Parathyroid adenoma (tissue), 2 donors: Measurements from ENCODE around the gene NRM.
"Not testable (repeated sequence)": the region's sequence is repeated elsewhere in the genome, so short reads cannot be mapped to it uniquely, and the experiment has no call there.

ENCODE experiments used
- H2AFZ ChIP-seq: fragments of 300-600 bp; sonication (generic); one replicate; pipeline ENCODE4 v1.7.0; 2017; ENCODE audit warnings: antibody characterized with exemption, mild to moderate bottlenecking
- H3K27ac ChIP-seq: fragments of 300-600 bp; sonication (generic); one replicate; pipeline ENCODE4 v1.7.0; 2017
- H3K27me3 ChIP-seq: fragments of 300-600 bp; sonication (generic); one replicate; pipeline ENCODE4 v1.7.0; 2017; ENCODE audit warnings: low read length; ENCODE audit not compliant: control insufficient read depth, insufficient read depth
- H3K36me3 ChIP-seq: fragments of 300-600 bp; sonication (generic); one replicate; pipeline ENCODE4 v1.7.0; 2017; ENCODE audit warnings: low read length; ENCODE audit not compliant: control insufficient read depth, insufficient read depth
- H3K4me1 ChIP-seq: fragments of 300-600 bp; sonication (generic); one replicate; pipeline ENCODE4 v1.7.0; 2017; ENCODE audit warnings: control low read depth
- H3K4me2 ChIP-seq: fragments of 300-600 bp; sonication (generic); one replicate; pipeline ENCODE4 v1.7.0; 2017; ENCODE audit warnings: low read length
- H3K4me3 ChIP-seq: fragments of 300-600 bp; sonication (generic); one replicate; pipeline ENCODE4 v1.7.0; 2017; ENCODE audit warnings: low read depth, low read length
- H3K79me2 ChIP-seq: fragments of 300-600 bp; sonication (generic); one replicate; pipeline ENCODE4 v1.7.0; 2017; ENCODE audit warnings: control low read depth
- H3K9ac ChIP-seq: fragments of 300-600 bp; sonication (generic); one replicate; pipeline ENCODE4 v1.7.0; 2017; ENCODE audit warnings: mild to moderate bottlenecking
- H3K9me3 ChIP-seq: fragments of 300-600 bp; sonication (generic); one replicate; pipeline ENCODE4 v1.7.0; 2017; ENCODE audit warnings: low read length; ENCODE audit not compliant: control insufficient read depth
- CTCF ChIP-seq: fragments of 300-600 bp; sonication (generic); IDR thresholded peaks from one replicate; pipeline ENCODE4 v1.7.0; 2017; ENCODE audit warnings: antibody characterized with exemption, mild to moderate bottlenecking
- donor health status: primary hyperparathyroidism.

Gene NRM

GRCh38 chr6:30725713-30726505 lies 35.1 kb upstream of the NRM start:
- H3K9me3 ChIP-seq: no peaks in the 10 kb centered on the region
- H3K79me2 ChIP-seq: peaks cover 8% of the 10 kb centered on the region
- H3K4me1 ChIP-seq: peaks cover 14% of the 10 kb centered on the region
- H3K4me2 ChIP-seq: no peak overlapping the region
- H3K27ac ChIP-seq: no peak overlapping the region
- no peak for TF ChIP-seq CTCF
- H3K9ac ChIP-seq: no peak overlapping the region
- no peak overlapping the region for H3K4me3 ChIP-seq
- H3K36me3 ChIP-seq: no peaks in the 10 kb centered on the region
- H3K27me3 ChIP-seq: no peaks in the 10 kb centered on the region
- H2AFZ ChIP-seq: no peak overlapping the region

GRCh38 chr6:30724906-30725667 lies 34.3 kb upstream of the NRM start:
- Histone ChIP-seq H3K27me3 (no peaks in the 10 kb centered on the region), H3K27ac (no peak overlapping the region), H3K4me2 (no peak overlapping the region), H3K79me2 (no peaks in the 10 kb centered on the region), H3K4me3 (no peak overlapping the region), H3K4me1 (peaks cover 9% of the 10 kb centered on the region), H3K9ac (no peak overlapping the region), H3K36me3 (no peaks in the 10 kb centered on the region), H2AFZ (no peak overlapping the region), H3K9me3 (no peaks in the 10 kb centered on the region)
- TF ChIP-seq CTCF: no peak

- peaks cover 16% of the 10 kb centered on the region for H3K4me1 ChIP-seq
- not testable (repeated sequence) for H2AFZ ChIP-seq, H3K4me2 ChIP-seq, H3K9me3 ChIP-seq, H3K79me2 ChIP-seq, H3K9ac ChIP-seq, H3K36me3 ChIP-seq, H3K27ac ChIP-seq, H3K4me3 ChIP-seq, H3K27me3 ChIP-seq
Measured at GRCh38 chr6:30723843-30724741, 33.3 kb upstream of the NRM start.

- Histone ChIP-seq H3K27ac (peak overlapping the region; percentile 55), H3K4me1 (peaks cover 16% of the 10 kb centered on the region)
- H3K79me2 ChIP-seq, H3K4me2 ChIP-seq, H3K36me3 ChIP-seq, H2AFZ ChIP-seq, H3K9ac ChIP-seq, H3K27me3 ChIP-seq, H3K9me3 ChIP-seq, H3K4me3 ChIP-seq: not testable (repeated sequence)
Measured at GRCh38 chr6:30723159-30723842, 32.5 kb upstream of the NRM start.

GRCh38 chr6:30722280-30723112 lies 31.7 kb upstream of the NRM start:
- no peaks in the 10 kb centered on the region for H3K9me3 ChIP-seq
- peaks cover 16% of the 10 kb centered on the region for H3K4me1 ChIP-seq
- no peaks in the 10 kb centered on the region for H3K36me3 ChIP-seq
- H3K9ac ChIP-seq: no peak overlapping the region
- no peaks in the 10 kb centered on the region for H3K79me2 ChIP-seq
- H3K27me3 ChIP-seq: no peaks in the 10 kb centered on the region
- peak overlapping the region; percentile 82 for H3K4me3 ChIP-seq
- peak; percentile 99 for TF ChIP-seq CTCF
- H2AFZ ChIP-seq: no peak overlapping the region
- H3K4me2 ChIP-seq: peak overlapping the region; percentile 88
- peak overlapping the region; percentile 55 for H3K27ac ChIP-seq

GRCh38 chr6:30722025-30722279 lies 31.2 kb upstream of the NRM start:
- H2AFZ ChIP-seq, H3K9ac ChIP-seq, H3K27me3 ChIP-seq, H3K79me2 ChIP-seq, H3K9me3 ChIP-seq, H3K36me3 ChIP-seq: not testable (repeated sequence)
- Histone ChIP-seq H3K27ac (peak overlapping the region; percentile 55), H3K4me3 (peak overlapping the region; percentile 82), H3K4me2 (peak overlapping the region; percentile 88), H3K4me1 (peaks cover 16% of the 10 kb centered on the region)
